Calu3 (cell line): Measurements from ENCODE around the gene RER1. TPM values are rescaled to one million over a fixed set of nuclear protein-coding genes. Genes with fewer than 3 reads are reported as not detected.

Experiments used
- BruUV-seq: library from RNA; stranded (reverse); fragments of 400-500 nt; replicated peaks from 2 replicates; lab custom pipeline; 2021; lab: Mats Ljungman, UMichigan
- CTCF ChIA-PET: fragments of 300-600 bp; sonication (Branson Sonifier 250); formaldehyde crosslinking; loops from one replicate; lab custom pipeline; 2022; ENCODE audit warnings: antibody characterized with exemption; lab: Charles Lee
- DNase-seq: peaks from one replicate; pipeline ENCODE4 v3.0.0; 2022
- H3K27ac Mint-ChIP-seq: one replicate; pipeline ENCODE4 v1.8.0; 2022; ENCODE audit warnings: mixed read lengths; ENCODE audit not compliant: unreplicated experiment
- H3K27me3 Mint-ChIP-seq: one replicate; pipeline ENCODE4 v1.8.0; 2022; ENCODE audit warnings: mixed read lengths; ENCODE audit not compliant: unreplicated experiment
- H3K36me3 Mint-ChIP-seq: one replicate; pipeline ENCODE4 v1.8.0; 2022; ENCODE audit warnings: mild to moderate bottlenecking, moderate library complexity, mixed read lengths; ENCODE audit not compliant: insufficient read depth, unreplicated experiment
- H3K4me1 Mint-ChIP-seq: one replicate; pipeline ENCODE4 v1.8.0; 2022; ENCODE audit warnings: mild to moderate bottlenecking, low read depth, mixed read lengths; ENCODE audit not compliant: unreplicated experiment
- H3K4me3 Mint-ChIP-seq: one replicate; pipeline ENCODE4 v1.8.0; 2022; ENCODE audit warnings: mild to moderate bottlenecking, low read depth, moderate library complexity, mixed read lengths; ENCODE audit not compliant: unreplicated experiment
- H3K9me3 Mint-ChIP-seq: one replicate; pipeline ENCODE4 v1.8.0; 2022; ENCODE audit warnings: low read depth, mixed read lengths; ENCODE audit not compliant: unreplicated experiment
- intact Hi-C: fragments of 100-400 bp; cut with micrococcal nuclease; formaldehyde crosslinking; loops from one replicate; pipeline ENCODE4 v1.10.0; 2022; ENCODE audit not compliant: unreplicated experiment
- total RNA-seq: library from RNA; stranded (reverse); gene quantifications from 2 replicates; pipeline ENCODE4 v1.2.3, GENCODE V29; 2022
- TF ChIP-seq, protein P1 (sequence below): fragments of 200-600 bp; IDR thresholded peaks from one replicate; pipeline ENCODE4 v1.8.0; 2022; ENCODE audit warnings: antibody characterized with exemption; ENCODE audit not compliant: unreplicated experiment

Gene RER1
- total RNA-seq, 1 experiment from 2014 or later = 118 TPM

DNA sequence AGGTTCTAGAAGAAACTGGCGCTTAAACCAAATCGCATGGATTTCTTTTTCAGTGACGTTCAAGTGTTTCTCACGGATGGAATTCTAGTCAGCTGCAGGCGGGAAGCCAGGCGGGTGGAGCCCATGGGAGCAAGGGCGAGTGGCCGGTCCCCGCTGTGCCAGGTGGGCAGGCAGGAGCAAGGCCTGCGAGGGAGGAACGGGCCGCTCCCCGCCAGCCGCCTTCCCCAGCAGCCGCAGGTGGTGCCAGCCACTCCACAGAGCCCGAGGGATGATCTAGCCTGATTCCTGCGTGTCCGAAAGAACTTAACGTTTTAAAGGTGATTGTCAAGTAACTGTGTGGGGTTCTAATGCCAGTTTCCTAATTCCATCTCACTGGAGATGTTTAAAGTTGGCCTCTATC, 11.6 kb downstream of the RER1 start:
- H3K27ac Mint-ChIP-seq = no peak overlapping the region
- intact Hi-C loops = no loop called here
- CTCF ChIA-PET = no interaction called here
- no peaks in the 10 kb centered on the region for H3K9me3 Mint-ChIP-seq
- no peak for DNase-seq
- BruUV-seq = TSS peak; percentile 35
- H3K36me3 Mint-ChIP-seq = peaks cover 60% of the 10 kb centered on the region
- no peaks in the 10 kb centered on the region for H3K4me1 Mint-ChIP-seq
- TF ChIP-seq, protein P1, sequence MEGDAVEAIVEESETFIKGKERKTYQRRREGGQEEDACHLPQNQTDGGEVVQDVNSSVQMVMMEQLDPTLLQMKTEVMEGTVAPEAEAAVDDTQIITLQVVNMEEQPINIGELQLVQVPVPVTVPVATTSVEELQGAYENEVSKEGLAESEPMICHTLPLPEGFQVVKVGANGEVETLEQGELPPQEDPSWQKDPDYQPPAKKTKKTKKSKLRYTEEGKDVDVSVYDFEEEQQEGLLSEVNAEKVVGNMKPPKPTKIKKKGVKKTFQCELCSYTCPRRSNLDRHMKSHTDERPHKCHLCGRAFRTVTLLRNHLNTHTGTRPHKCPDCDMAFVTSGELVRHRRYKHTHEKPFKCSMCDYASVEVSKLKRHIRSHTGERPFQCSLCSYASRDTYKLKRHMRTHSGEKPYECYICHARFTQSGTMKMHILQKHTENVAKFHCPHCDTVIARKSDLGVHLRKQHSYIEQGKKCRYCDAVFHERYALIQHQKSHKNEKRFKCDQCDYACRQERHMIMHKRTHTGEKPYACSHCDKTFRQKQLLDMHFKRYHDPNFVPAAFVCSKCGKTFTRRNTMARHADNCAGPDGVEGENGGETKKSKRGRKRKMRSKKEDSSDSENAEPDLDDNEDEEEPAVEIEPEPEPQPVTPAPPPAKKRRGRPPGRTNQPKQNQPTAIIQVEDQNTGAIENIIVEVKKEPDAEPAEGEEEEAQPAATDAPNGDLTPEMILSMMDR = no peak
- H3K27me3 Mint-ChIP-seq = no peaks in the 10 kb centered on the region
- no peak overlapping the region for H3K4me3 Mint-ChIP-seq

GRCh38 chr1:2404142-2404889, 12.7 kb downstream of the RER1 start:
- peaks cover 59% of the 10 kb centered on the region for H3K36me3 Mint-ChIP-seq
- H3K4me3 Mint-ChIP-seq = no peak overlapping the region
- BruUV-seq = no TSS peak
- DNase-seq = no peak
- intact Hi-C loops = no loop called here
- no peaks in the 10 kb centered on the region for H3K4me1 Mint-ChIP-seq
- CTCF ChIA-PET = no interaction called here
- TF ChIP-seq, protein P1 = no peak
- no peaks in the 10 kb centered on the region for H3K9me3 Mint-ChIP-seq
- no peaks in the 10 kb centered on the region for H3K27me3 Mint-ChIP-seq
- no peak overlapping the region for H3K27ac Mint-ChIP-seq

GRCh38 chr1:2404890-2405511, 13.4 kb downstream of the RER1 start:
- Mint-ChIP-seq H3K27ac (no peak overlapping the region), H3K27me3 (no peaks in the 10 kb centered on the region), H3K4me1 (no peaks in the 10 kb centered on the region), H3K4me3 (no peak overlapping the region), H3K9me3 (no peaks in the 10 kb centered on the region), H3K36me3 (peaks cover 56% of the 10 kb centered on the region)
- TSS peak; percentile 17 for BruUV-seq
- TF ChIP-seq, protein P1 = no peak
- no peak for DNase-seq
- CTCF ChIA-PET = no interaction called here
- intact Hi-C loops = no loop called here

DNA sequence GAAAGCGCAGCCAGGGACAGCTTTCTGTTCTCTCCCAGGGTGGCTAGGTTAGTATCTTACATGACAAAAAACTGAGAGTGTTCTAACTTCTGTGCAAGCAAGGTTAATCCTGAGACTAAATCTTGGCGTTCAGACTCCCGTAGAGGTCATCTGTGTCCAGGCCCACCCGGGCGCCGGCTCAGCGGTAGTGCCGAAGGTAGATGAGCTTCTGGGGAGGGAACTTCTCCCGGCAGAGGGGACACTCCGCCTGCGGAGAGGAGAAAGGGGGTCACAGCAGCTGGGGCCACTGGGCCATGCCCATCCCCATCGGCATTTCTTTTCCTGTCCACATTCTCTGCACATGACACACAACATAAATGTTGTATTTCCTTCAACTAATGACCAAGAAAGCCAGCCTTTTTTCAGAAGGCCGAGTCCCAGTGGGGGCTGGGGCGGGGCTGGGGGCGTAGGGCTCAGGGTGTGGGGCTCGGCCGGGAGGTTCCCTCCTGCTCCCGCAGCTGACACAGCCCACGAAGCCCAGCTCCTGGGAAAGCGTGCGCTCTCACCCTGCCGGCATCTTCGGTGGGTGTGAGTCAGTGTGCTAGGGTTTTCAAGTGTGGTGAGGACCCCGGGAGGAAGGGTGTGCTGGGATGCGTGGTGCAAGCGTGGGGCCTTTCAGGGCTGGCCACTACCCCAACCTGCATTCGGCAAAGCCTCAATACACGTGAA, 14.1 kb downstream of the RER1 start:
- Mint-ChIP-seq H3K27me3 (no peaks in the 10 kb centered on the region), H3K4me3 (no peak overlapping the region), H3K4me1 (no peaks in the 10 kb centered on the region), H3K9me3 (no peaks in the 10 kb centered on the region), H3K27ac (no peak overlapping the region), H3K36me3 (peaks cover 61% of the 10 kb centered on the region)
- intact Hi-C loops = no loop called here
- BruUV-seq = no TSS peak
- CTCF ChIA-PET = no interaction called here
- no peak for DNase-seq
- TF ChIP-seq, protein P1 = no peak
